HEK293T (cell line): Measurements from ENCODE around the gene SARNP.

Source experiments
- ARNT ChIP-seq: fragments of 450-650 bp; IDR thresholded peaks from 2 replicates; pipeline ENCODE4 v1.6.1; 2017; ENCODE audit warnings: mild to moderate bottlenecking
- BHLHE40 ChIP-seq: fragments of 450-650 bp; IDR thresholded peaks from 2 replicates; pipeline ENCODE4 v1.6.1; 2016; ENCODE audit warnings: mild to moderate bottlenecking, moderate library complexity, borderline replicate concordance
- CTBP1 ChIP-seq: fragments of 450-650 bp; IDR thresholded peaks from 2 replicates; pipeline ENCODE4 v1.6.1; 2016; ENCODE audit warnings: borderline replicate concordance
- ELF4 ChIP-seq: fragments of 450-650 bp; IDR thresholded peaks from 2 replicates; pipeline ENCODE4 v1.6.1; 2017; ENCODE audit warnings: antibody characterized with exemption
- FOXK2 ChIP-seq: fragments of 450-650 bp; IDR thresholded peaks from 2 replicates; pipeline ENCODE4 v1.6.1; 2016; ENCODE audit warnings: mild to moderate bottlenecking
- FOXM1 ChIP-seq: fragments of 450-650 bp; IDR thresholded peaks from 2 replicates; pipeline ENCODE4 v1.6.1; 2017; ENCODE audit warnings: mild to moderate bottlenecking, borderline replicate concordance
- LEF1 ChIP-seq: fragments of 450-650 bp; IDR thresholded peaks from 2 replicates; pipeline ENCODE4 v1.6.1; 2017; ENCODE audit warnings: mild to moderate bottlenecking, borderline replicate concordance
- SP1 ChIP-seq: fragments of 450-650 bp; IDR thresholded peaks from 2 replicates; pipeline ENCODE4 v1.6.1; 2017

DNA sequence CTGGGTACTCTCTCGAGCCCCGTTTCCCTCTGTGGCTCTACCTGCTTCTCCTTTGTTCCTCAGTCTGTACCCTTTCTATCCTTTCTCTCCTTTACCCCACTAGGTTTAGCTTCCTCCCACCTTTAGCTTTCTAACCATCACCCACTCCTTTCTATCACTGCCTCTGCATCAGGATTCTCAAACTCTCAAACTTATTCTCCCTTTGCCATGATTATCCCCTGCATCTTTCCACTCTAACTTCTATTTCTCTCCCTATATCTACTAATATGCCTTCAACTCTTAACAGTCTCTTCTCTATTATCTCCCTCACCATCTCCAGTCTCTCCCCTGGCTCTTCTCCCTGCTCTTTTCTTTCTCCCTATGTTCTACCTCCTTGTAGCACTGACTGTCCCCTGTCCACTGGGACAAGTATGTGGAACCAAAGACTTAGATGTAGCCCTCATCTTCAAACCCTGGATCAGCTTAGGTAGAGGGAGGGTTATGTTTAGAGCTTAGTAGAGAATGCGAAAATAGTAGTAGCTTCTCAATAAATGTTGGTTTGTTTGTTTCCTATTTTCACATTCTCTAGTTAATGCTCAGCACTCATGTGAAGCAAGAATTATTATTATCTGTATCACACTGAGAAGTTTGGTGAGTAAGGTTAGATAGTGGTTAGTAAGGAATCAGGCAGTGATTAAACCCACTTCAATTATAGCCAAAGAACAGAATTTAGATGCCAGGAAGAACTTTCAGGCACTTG is 71.2 kb downstream of the SARNP start:
- TF ChIP-seq ARNT (no peak), FOXM1 (no peak), FOXK2 (no peak), BHLHE40 (no peak), SP1 (no peak), ELF4 (no peak), LEF1 (no peak), CTBP1 (no peak)
